Right forelimb (tissue), 1 donor: ENCODE measurements around the gene LARGE1.

Source experiments
- DNase-seq: peaks from one replicate; pipeline ENCODE4 v3.0.0-alpha.2; 2018

The LARGE1 gene

DNA sequence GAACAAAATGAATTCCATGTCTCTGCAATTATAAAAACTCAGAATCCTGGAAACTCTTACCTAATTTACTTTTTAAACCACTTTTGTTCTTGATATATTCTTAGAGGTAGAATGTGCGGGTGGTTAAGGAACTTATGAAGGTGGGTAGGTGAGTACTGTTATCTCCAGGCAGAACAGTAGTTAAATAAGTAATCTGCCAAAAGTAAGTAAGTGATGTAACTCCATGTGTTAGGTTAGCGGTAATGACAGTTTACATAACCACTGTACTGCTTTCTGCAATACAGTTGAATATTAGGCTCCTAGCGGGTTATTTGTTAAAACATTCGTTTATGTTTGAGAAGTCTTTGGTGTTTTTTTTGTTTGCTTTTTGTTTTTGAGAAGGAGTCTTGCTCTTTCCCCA is 7.1 kb downstream of the LARGE1 start:
- no peak for DNase-seq

DNA sequence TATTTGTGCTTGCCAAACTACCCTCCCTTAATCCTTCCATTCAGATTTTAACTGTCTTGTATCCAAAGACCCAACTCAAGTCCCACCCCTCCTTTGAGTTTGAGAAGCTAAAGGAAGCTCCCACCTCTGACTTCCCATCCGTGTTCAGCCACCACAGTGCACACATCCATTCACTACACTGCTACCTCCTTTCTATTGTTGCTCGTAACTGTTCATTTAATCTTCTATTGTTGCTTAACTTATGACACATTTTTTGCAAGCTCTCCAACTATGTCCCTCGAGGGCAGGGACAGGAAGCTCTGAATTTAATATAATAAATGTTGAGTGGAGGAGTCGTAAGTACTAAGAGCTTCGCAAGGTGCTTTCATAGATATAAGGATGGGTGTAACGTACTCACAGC is 10.4 kb downstream of the LARGE1 start:
- DNase-seq: no peak

DNA sequence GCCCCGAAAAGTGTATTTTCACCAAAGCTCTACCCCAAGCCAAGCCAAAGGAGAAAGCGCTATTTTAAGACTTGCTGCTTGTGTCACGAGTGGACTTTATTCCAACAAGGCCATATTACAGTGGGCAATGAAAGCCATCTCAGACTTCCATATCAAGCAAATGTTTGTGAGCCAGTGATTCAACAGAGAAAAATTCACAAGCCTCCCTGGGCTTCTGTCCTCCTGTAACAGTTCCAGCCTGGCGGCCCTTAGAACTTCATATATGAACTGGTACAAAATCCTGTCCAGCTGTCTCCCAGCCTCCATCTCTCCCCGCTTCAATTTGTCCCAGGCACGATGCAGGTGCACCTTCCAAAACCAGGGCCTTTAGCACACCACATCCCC is 11.2 kb downstream of the LARGE1 start:
- DNase-seq: no peak

DNA sequence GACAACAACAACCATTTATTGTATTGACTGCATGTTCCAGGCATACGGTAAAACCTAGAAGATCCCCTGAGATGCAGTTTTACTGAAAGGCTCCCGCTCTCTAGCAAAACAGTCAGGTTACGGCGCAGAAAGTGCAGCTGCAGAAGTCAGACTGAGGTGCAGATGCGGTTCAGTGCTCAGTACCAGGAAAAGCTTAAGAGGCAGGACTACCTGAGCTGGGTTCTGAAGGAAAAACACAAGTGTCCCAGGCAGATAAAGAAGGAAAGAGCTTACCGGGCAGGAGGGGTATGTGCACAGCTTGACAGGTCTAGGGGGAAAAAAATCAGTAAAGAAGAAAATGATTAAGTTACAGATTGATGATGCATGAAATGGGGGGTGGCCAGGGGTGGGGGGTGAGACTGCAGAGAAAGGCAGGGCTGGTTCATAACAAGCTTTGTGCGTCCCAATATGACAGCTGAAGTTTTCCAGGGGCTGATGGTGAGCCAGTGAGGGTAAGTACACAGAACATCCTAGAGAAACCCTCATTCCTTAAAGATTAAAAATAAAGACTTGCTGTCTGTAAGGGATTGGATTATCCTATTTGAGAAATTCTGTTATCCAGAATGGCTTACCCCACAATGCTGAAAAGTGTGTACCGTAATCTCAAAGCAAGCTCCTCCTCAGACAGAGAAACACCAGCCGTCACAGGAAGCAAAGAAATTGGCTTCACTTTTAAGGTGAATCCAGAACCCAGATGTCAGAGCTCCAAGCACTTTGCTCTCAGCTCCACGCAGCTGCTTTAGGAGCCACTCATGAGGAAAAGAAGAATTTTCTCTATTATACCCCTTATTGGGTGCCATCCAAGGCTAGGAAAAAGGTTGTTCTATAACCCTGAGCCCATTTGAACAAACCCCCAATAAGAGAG is 11.9 kb downstream of the LARGE1 start:
- no peak for DNase-seq

DNA sequence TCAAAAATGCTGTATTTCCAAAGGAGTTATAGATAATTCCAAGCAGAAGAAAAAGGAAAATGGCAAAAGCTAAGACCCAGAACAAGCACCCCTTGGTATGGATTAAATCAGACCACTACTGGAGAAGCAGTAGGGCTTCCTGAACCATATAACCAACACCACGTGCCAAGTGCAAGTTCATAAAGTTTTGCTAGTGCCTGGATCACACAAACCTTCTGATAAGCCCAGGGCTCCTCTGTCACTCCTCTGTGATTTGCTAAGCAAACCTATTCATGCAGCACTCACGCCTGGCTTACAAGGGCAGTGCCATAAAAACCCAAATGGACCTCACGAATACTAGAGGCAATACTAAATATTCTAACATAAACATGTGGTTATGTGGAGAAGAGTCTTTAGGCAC is 13.3 kb downstream of the LARGE1 start:
- DNase-seq: no peak

DNA sequence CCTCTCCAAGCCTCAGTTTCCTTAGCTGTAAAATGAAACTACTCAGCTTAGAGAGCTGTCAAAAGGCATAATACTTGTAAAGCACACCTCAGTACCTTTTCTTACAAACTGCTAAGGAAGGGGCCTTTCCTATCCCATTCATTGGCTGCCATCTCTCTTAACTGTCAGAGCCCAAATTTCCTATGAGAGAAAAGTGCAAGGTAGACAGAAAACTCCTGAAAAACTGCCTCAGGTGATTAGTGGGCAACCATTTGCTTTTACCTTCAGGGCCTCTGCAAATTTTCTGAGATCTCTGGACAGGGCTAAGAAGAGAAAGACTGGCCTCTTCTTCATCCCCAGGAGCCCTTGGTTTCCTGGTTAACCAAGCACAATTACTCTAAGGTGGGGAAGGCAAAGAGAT is 13.8 kb downstream of the LARGE1 start:
- no peak for DNase-seq

DNA sequence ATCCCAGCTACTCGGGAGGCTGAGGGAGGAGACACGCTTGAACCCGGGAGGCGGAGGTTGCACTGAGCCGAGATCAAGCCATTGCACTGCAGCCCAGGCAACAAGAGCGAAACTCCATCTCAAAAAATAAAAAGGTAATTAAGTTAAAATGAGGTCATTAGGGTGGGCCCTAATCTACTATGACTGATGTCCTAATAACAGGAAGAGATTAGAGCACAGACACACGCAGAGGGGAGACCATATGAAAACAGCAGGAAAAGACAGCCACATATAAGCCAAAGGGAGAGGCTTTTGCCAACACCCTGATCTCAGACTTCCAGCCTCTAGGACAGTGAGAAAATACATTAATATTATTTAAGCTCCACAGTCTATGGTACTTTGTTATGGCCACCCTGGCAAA is 17.3 kb downstream of the LARGE1 start:
- no peak for DNase-seq

DNA sequence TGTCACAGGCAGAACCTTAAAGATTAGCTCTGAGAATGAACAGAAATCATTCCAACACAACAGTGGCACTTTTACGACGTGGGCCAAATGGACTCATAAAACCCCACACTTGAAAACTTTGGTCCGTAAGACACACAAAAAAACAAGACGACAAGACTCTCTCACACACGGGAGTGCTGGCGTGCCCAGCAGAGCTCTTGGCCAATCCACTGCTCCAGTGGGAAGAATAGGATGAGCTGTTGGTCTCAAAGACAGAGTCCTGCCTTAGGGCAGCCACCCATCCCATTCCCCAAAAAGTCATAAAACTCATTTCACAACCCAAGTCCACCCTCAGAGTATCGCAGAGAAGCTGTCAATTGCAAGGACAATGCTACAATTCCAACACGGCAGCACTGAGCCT is 18.2 kb downstream of the LARGE1 start:
- no peak for DNase-seq

DNA sequence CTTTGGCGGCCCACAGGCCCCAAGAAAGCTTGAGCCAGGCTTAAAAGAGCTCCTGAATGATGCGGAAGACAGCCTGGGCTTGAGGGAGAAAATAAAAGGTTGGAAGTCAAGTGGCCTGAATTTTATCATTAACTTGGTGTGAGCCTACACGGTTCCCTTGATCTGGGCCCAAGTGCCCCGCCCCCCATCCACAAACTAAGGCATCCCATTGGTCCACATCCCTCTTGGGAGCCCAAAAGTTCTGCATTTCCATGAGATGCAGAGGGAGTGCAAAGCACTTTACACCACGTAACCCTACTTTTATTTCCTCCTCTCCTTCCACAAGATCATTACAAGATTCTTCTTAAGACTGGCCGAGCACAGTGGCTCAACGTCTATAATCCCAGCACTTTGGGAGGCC is 22.2 kb downstream of the LARGE1 start:
- DNase-seq: no peak

DNA sequence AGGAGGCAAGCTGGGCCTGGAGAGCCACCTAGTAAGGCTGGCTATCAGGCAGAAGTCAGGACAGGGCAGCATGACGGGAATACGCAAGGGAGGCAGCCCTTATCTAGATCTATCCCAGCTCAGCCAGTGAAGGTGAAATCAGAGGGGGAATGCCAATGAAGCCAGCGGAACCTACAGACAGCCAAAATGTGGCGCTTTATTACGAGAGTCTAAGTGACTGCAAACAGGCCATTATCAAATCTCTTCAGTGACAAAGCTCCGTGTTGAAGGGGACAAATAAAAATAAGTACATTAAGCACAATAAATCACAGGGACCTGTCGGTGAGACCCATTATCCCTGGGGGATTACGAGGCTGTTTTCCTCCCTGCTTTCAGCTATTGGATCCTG is 22.8 kb downstream of the LARGE1 start:
- no peak for DNase-seq

DNA sequence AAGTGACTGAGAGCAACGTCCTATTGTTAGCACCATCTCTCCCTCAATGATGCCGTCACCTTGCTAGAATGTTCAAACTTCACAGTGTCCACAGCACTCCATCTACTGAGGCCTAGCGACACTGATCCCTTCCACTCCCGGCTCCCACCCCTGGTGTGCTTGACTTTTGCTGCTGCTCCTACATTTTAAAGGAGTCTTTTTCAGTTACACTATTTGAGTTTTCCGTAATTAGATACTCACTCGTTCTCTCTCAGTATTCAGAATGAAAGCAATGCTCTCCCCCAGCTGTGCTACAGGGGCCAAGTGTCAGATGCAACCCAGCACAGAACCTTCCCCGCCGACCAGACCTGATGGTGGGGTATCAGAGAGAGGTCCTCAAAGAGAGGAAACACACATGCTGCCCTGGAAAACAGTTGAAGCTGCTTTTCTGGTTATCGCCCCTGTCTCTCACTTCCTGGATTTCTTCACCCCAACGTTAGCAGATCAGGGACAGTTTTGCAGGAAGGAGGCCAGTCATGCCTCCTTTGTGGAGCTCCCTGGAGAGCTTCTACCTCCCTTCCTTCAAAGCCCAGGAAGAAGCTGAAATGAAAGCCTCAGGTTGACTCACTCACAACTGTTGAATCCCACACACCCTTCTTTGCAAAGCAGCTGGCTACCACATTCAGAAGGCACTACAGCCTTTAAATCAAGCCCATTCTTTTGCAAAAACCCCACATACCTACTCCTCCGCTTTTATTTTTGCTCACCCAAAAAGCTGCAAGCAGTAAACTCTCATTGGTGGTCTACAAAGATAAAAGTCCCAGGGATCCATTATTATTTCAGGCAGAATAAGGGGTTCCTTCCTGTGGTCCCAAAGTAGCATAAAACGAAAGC is 23.5 kb downstream of the LARGE1 start:
- DNase-seq: no peak

DNA sequence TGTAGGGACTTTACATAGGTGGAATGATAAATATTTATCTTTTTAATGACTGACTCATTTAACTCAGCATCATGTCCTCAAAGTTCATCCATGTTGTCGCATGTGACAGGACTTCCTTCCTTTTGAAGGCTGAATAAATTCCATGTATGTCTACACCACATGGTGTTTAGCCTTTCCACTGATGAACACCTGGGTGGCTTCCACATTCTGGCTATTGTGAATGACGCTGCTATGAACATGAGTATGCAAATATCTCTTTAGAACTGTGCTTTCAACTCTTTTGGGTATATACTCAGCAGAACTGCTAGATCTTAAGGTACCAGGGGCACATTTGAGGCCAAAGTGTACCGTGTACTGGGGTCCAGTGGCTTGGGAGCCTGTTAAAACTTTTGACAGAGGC is 24.1 kb downstream of the LARGE1 start:
- no peak for DNase-seq

DNA sequence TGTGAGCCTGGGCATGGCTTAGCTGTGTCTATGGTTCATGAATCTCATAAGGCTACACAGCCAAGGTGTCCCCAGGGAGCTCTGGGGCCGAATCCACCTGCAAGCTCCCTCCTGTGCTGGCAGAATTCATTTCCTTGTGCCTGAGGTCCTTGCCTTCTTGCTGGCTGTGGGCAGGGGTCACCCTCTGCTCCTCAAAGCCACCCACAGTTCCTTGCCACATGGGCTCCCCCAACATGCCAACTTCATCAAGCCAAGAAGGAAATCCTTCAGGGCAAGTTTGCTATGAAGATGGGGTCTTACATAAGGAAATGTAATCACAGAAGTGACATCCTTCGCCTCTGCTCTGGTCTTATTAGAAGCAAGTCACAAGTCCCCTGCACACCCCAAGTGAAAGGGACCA is 24.8 kb downstream of the LARGE1 start:
- DNase-seq: no peak

DNA sequence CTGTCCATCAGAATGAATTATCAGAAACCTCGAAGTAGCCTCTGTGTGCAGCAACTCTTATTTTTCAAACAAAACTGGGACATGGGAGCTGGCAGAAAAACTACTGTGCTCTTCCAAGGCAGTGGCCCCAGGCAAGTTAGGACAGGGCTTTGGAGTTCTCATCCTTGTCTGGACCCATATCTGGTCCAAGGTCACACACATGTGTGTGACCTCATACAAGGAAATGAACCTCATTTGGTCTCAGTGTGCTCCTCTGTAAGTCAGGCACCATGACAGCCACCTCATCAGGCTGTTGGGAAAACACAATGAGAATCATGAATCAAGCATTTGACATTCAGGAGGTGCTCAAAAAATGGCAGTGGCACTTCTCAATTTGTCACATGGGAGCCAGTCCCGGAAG is 25.8 kb downstream of the LARGE1 start:
- DNase-seq: no peak

DNA sequence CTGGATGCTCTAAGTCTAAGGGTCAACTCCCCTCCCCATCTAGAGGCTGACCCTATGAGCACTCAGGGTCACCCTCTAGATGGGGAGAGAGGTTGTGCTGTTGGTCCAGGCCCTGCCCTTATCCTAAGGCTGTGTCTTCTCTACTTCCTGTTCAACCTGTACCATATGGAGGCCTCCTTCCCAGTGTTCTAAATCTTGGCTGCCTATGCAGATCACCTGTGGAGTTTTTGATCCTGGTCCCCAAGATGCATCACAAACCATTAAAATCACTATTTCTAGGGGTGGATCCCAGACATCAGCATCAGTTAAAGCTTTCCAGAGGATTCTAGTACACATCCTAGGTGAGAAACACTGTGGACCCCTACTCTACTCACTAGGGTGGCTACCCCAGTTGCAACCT is 26.2 kb downstream of the LARGE1 start:
- DNase-seq: no peak

DNA sequence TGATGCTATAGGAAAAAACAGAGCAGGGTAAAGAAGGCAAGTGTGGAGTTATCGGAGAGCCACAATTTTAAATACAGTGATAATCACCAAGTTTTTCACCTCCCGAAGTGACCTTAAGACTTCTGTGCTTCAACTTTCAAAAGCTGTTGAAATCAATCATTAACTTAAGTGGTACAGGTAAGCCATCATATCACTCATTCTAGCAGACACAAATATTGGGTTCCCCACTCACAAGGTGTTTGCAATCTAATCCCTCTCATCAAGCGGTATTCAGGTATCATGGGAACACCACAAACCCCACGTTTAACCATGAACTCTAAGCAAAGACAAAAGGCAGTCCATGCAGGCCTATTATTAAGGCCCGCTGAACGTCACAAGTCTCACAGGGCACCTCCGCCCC is 26.8 kb downstream of the LARGE1 start:
- DNase-seq: no peak

DNA sequence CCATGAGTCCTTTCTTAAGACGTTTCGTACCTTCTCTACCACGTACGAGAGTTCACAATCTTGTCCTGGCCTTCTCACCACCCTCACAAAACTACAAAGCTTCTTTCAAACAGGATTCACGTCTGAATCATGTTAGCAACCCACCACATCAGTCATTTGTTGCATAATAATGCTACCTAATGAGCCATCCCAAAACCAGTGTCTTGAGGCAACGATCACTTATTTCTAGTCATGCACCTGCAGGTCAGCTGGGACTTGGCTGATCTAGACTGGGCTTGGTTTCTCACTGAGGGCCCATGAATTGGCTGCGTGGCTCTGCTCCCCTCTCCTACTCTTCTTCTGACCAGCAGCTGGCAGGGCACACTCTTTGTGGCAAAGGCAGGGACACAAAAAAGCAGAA is 28.3 kb downstream of the LARGE1 start:
- DNase-seq: no peak

DNA sequence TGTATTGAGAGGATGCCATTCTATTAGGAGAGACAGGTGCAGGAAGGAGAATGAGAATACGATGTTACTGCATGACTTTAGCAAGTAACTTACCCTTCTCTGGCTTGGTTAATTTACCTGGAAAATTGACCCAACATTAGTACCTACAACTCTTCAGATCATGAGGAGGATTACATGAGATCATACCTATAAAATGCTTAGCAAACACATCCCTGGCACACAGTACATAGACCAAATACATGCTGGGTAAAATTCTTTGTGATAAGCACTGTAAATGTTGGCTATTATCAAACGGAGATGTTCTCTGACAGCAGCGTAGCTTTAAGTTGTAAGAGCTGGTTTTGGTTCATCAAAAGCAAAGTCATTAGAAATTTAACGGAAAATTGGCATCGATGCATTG is 28.8 kb downstream of the LARGE1 start:
- DNase-seq: no peak

DNA sequence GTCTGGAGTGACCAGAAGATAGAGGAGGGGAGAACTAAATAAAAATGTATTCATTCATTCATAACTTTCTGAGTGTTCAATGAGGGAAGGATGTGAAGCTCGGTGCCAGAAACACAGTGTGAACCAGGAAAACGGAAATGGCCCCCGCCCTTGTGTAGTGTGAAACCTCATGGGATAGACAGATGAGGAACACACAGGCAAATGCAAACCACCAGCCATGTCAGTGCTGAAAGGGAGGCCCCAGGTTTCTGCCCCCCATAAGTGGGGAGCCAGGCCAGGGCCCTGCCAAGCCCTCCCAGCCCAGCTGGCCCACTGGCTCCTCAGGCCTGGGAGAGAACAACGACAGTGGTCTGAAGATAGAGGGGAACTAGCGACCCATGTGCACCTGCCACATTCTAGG is 30.5 kb downstream of the LARGE1 start:
- no peak for DNase-seq

DNA sequence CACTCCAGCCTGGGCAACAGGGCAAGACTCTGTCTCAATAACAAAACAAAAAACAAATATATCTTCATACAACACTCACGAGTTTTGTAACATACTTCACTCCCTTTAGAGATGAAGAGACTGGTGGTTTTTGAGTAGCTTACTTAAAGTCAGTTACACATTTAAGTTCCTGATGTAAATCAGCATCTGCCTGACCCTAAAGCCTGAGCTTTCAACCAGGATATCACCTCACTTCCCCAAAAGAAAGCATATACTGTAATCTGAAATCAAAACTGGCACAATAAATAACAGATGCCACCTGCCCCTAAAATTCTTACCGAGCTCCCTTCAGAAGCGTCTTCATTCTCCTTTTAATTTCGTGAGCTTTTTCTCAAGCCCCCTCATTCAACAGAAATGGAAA is 31.5 kb downstream of the LARGE1 start:
- no peak for DNase-seq

DNA sequence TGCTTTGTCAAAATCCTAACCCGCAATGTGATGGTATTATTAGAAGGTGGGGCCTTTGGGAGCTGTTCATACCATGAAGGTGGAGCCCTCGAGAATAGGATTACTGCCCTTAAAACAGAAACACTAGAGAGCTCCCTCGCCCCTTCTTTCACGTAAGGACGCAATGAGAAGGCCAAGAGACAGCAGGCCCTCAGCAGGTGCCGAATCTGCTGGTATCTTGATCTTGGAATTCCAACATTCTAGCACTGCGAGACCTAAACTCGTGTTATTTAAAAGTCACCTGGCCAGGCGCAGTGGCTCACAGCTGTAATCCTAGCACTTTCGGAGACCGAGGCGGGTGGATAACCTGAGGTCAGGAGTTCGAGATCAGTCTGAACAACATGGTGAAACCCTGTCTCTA is 33.1 kb downstream of the LARGE1 start:
- DNase-seq: no peak

DNA sequence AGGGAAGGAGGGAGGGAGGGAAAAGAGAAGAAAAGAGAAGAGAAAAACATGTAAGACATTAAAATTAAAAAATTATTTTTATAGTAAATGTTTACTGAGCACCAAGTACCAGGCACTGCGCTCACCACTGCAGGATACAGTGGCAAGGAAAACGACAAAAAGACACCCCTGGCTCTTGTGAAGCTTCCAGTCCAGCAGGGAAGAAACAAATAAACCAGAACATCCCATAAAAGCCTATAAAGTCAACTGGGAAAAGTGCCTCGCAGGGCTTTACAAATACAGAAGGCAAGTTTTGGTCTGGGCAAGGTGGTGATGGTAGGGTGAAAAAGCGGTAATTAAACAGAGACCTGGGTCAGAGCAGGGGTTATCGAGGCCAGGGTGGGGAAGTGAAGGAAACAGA is 33.6 kb downstream of the LARGE1 start:
- no peak for DNase-seq

DNA sequence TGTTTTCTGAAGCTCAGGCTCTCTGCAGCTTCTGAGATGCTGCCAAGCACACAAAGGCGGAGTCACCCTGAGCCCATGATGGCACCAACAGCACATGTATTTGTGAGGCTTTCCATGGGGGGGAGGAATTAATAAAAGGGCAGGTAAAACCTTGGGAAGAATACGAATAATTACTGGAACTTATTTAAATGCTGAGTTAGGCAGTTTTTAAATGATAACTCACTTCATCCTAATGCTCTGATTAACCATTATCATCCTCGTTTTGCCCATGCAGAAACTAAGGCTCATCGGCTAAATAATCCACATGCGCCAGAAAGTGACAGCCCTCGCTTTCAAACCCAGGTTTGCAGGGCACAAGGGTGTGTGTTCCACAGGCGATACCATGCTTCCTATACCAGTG is 35.4 kb downstream of the LARGE1 start:
- DNase-seq: no peak
